GM21786 (cell line): ENCODE measurements around the gene CDC6.
A peak's percentile ranks its signal among the peaks of the same experiment; 100 is the strongest.

ENCODE experiments used
- ATAC-seq: cut with Tn5 transposase; IDR thresholded peaks from one replicate; pipeline ENCODE4 v1.9.1; 2021; ENCODE audit not compliant: unreplicated experiment

CDC6 gene

GRCh38 chr17:40310882-40311391, 23.3 kb downstream of the CDC6 start:
- ATAC-seq = no peak

GRCh38 chr17:40311575-40311974, 23.9 kb downstream of the CDC6 start:
- no peak for ATAC-seq

GRCh38 chr17:40312131-40312731, 24.6 kb downstream of the CDC6 start:
- no peak for ATAC-seq

- no peak for ATAC-seq
Measured at GRCh38 chr17:40312893-40313667, 25.4 kb downstream of the CDC6 start.

- no peak for ATAC-seq
Measured at GRCh38 chr17:40313668-40314583, 26.2 kb downstream of the CDC6 start.

GRCh38 chr17:40314584-40314956, 26.9 kb downstream of the CDC6 start:
- no peak for ATAC-seq

- ATAC-seq = no peak
Measured at GRCh38 chr17:40315206-40315605, 27.5 kb downstream of the CDC6 start.

- ATAC-seq = no peak
Measured at GRCh38 chr17:40315678-40316570, 28.2 kb downstream of the CDC6 start.

- no peak for ATAC-seq
Measured at GRCh38 chr17:40316571-40317344, 29.1 kb downstream of the CDC6 start.

GRCh38 chr17:40317345-40317873, 29.7 kb downstream of the CDC6 start:
- ATAC-seq = no peak

- ATAC-seq = peak; percentile 51
Measured at GRCh38 chr17:40317880-40318829, 30.5 kb downstream of the CDC6 start.

- ATAC-seq = no peak
Measured at GRCh38 chr17:40318830-40319391, 31.2 kb downstream of the CDC6 start.

GRCh38 chr17:40319651-40320540, 32.2 kb downstream of the CDC6 start:
- no peak for ATAC-seq

GRCh38 chr17:40320756-40321523, 33.3 kb downstream of the CDC6 start:
- no peak for ATAC-seq

GRCh38 chr17:40321524-40321929, 33.8 kb downstream of the CDC6 start:
- no peak for ATAC-seq

- ATAC-seq = no peak
Measured at GRCh38 chr17:40321961-40322357, 34.3 kb downstream of the CDC6 start.
